NAMALWA (cell line): ENCODE measurements around the gene NECTIN3.

Source experiments
- DNase-seq: peaks from one replicate; pipeline ENCODE4 v3.0.0-alpha.2; 2015; ENCODE audit warnings: low spot score

NECTIN3 gene

DNA sequence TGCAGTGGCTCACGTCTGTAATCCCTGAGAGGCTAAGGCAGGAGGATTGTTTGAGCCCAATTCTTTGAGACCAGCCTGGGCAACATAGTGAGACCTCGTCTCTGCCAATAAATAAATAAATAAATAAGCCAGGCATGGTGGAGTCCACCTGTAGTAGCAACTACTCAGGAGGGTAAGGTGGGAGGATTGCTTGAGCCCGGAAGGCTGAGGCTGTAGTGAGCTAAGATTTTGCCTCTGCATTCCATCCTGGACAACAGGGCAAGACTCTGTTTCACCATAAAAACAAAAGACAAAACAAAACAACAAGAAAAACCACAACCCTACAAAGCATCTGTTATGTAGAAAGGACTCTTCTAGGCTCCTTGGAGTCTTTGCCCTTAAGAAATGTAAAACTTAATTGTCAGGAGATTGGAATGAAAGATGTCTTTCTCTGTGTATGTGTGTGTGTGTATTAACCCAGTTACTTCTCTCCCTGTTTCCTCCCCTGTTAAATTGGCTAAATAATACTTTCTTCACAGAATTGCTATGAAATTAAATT, 9.5 kb downstream of the NECTIN3 start:
- DNase-seq, result no peak

DNA sequence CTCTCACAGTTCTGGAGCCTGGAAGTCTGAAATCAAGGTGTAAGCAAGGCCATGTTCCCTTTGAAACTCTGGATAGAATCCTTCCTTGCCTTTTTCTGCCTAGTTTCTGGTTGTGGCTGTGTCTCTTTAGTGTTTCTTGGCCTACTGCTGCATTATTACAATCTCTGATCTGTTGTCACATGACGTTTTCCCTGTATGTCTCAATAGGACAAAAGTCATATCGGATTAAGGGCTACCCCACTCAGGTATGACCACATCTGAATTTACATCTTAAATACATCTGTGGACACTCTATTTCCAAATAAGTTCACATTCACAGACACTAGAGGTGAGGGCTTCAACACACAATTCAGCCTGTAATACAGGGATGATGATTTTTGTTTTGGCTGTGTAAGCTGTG, 13.3 kb downstream of the NECTIN3 start:
- no peak for DNase-seq

DNA sequence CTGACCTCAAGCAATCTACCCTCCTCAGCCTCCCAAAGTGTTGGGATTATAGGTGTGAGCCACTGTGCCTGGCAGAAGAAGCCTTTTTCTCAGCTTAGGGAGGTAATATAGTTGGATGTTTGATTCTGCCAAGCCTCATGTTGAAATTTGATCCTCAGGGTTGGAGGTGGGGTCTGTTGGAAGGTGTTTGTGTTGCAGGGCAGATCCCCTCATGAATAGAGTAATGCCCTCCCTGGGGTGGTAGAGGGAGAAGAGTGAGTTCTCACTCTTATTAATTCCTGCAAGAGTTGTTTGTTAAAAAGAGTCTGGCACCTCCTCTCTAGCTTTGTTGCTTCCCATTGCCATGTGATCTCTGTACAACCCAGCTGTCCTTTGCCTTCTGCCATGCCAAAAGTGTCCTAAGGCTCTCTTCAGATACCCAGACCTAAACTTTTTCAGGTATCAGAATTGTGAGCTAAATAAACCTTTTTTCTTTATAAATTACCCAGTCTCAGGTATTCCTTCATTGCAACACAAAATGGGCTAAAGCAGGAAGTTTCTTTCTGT, 16.4 kb downstream of the NECTIN3 start:
- no peak for DNase-seq

DNA sequence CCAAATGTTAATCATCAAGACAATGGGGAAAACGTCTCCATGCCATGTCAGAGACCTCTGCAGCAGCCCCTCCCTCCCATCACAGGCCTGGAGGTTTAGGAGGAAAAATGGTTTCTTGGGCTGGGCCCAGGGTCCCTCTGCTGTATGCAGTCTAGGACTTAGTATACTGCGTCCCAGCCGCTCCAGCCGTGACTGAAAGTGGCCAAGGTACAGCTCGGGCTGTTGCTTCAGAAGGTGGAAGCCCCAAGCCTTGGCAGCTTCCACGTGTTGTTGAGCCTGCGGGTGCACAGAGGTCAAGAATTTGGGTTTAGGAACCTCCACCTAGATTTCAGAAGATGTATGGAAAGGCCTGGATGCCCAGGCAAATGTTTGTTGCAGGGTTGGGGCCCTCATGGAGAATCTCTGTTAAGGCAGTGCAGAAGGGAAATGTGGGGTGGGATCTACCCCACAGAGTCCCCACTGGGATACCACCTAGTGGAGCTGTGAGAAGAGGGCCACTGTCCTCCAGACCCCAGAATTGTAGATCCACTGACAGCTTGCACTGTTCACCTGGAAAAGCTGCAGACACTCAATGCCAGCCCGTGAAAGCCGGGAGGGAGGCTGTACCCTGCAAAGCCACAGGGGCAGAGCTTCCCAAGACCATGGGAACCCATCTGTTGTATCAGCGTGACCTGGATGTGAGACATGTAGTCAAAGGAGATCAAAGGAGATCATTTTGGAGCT, 25.0 kb downstream of the NECTIN3 start:
- no peak for DNase-seq

DNA sequence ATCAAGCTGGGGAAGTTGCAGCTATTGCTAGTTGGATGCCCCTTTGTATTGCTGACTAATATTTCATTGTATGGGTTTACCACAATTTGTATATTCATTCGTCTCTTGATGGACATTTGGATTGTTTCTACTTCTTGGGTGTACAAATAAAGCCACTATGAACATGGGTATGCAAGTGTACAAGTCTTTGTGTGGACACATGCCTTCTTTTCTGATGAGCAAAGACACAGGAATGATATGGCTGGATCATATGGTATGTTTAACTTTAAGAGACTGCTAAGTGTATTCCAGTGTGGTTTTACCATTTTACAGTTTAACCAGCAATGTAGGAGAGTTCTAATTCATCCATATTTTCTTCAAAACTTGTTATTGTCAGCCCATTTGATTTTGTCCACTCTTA, 32.2 kb downstream of the NECTIN3 start:
- DNase-seq, result no peak

DNA sequence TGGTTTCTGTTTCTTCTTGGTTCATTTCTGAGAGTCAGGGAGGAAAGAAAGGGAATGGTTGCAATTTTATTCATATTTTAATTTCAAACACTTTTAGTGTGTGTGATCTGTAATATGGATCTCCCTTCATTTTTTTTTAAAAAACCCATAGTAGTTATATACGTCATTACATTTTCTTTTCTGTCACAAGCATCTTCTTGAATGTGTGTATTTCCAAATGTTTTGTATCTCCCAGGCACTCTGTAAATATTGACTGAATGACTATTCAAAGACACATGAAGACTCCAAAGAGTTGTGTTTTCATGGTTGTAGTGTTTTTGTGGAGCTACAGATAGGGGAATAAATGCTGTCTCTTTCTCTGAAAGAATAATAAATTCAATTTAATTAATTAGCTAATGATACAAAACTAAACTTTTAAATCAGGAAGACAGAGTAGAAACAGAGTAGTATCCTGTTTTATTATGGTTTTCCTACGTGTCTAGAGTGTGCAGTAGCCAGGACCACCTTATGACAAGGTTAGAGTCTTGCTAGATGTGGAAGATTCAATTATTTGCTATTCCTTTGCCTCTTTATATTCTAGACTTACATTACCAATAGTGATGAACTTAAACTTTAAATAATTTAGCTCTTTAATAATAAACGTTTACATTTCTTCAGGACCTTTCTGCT, 35.5 kb downstream of the NECTIN3 start:
- DNase-seq, result no peak

DNA sequence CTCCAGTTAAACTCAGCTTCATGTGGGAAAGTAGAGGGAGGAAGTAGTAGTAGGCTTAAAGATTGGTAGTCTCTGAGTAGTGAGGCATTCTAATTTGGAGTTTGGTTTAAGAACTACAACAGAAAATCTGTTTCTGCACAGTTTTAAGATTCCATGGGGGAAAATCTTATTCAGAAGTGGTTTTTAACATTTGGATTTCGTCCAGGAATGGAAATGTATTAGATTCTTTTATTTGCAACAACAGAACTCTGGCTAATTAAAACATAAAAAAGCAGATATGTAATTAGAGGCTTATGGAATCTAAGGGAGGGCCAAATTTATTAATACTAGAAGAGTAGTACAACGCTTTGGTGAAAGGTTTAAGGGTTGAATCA, 36.0 kb downstream of the NECTIN3 start:
- no peak for DNase-seq

DNA sequence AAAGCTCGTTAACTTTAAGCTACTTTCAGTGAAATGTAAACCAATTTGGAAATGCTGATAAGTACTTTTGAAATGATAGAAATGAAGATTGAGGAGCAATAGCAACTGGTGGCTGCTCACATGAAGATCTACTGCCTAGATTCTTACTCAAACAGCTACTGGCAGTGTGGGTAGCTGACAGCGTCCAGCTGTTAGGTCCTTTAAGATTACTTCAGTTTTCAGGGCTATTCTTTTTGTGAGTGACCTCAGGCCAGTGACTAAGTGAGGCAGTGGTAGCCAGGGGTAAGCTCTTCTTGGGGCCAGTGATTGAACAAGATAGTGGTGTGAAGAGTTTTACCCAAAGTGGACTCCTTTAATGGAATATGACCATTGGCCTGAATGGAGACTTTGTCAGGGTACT, 41.3 kb downstream of the NECTIN3 start:
- no peak for DNase-seq

DNA sequence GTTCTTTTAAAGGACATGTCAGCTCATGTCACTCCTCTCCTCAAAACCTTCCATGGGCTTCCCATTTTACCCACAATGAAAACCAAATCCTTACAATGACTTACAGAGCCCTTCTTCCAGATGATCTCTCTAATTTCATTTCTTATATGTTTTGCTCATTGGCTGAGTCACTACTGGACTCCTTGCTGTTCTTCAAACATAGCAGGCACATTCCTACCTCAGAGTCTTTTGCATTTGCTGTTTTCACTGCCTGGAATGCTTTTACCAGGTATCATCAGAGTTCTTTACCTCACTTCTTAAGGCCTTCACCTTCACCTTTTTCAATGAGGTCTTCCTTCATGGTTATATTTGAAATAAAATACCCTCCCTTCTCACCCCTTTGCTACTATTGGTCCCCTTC, 57.3 kb downstream of the NECTIN3 start:
- no peak for DNase-seq

DNA sequence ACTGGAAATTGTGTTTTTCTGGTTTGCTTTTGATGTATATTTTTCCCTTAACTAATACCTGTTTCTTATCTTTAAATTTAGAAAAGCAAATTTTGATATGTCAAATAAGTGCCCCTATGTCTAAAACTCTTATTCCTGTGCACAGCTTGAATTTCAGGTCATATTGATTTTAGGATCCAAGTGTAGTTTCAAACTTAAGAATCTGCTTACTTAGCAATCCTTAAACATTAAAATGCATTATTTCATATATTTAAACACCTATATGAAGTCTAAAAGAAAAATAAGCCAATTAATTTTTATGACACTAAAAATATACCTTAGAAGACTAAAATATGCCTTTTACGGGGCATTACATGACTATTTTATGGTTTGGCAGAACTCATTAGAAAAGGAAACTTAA, 59.2 kb downstream of the NECTIN3 start:
- no peak for DNase-seq

DNA sequence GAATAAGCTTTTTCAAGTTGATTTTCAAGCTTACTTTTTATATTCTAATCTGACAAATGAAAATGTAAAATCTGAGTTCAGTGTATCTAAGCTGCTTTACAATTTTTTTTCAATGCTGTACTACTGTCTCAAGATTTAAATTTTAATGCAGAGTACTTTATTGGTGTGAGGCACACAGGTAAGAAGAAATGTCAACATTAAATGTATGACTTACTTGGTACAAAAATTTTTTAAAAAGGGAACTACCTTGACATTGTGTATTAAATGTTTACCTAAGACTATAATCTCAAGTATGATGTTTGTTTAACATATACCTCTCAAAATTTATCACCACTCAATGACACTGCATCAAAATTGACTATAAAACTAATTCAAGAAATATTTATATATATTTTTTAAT, 62.7 kb downstream of the NECTIN3 start:
- DNase-seq, result no peak

DNA sequence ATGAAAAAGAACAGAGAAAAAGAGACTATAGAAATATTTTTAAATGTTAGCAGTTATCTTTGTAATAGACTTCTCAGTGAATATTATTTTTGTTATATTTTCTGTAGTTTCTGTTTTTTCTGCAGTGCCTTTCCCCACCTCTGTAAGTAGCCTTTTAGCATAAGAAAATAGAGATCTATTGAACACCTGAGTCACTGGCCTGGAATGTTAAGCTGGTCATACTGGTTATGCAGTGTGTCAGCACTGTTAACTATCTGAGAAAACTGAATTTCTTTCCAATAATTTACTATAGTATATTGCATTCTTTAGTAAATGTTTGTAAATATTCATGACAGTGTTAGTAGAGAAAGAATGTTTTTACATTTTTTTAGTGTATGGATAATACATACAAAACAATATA, 79.8 kb downstream of the NECTIN3 start:
- no peak for DNase-seq

DNA sequence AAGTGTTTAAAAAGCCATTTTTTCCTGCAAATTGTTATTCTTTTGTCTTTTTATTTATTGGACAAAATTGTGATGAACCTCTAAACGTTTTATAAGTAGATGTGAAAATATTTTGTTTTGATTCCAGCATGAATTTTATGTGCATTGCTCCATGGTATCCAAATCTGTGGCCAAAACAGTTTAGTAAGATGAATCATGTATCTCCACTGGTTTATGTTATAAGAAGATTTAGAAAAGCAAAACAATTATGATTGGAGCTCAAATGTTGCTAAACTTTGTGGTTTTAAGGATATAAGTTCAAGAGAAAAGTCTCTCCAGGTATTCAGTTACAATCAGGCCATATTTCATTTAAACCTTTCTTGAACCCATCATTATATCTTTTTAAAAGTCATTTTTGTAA, 80.9 kb downstream of the NECTIN3 start:
- no peak for DNase-seq

DNA sequence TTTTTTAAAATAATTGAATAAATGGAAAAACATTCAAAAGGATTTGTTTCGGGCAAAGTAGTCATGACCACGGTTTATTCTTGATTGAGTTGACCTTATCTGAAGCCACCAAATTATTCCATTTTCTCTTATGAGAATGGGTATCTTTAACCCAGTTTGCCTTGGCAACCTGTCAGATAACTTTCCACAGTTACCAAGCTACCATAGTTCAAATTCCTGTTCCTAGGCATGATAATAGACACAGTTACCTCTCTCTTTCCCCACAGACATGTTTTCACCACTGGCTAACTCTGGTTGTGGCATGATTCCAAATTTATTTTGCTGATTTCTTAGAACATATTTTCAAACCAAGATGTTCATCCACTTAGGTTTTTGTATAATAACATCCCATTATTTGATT, 84.9 kb downstream of the NECTIN3 start:
- DNase-seq, result no peak

DNA sequence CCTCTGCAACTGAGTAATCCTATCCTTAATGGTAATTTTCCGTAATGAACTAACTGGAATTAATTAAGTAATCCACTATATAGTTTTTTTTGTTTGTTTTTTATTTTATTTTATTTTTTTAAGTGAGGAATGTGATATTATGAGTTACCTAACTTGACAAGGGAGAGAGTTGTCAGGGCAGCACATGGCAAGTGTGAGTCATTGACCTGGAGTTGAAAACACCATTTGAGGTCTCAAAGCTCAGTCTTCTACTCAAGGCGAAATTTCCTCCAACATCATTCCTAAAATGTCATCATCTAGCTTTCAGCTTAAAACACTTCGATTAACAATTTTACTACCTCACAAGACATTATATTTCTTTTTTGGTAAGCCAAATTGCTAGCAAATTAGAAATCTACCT, 87.8 kb downstream of the NECTIN3 start:
- no peak for DNase-seq

DNA sequence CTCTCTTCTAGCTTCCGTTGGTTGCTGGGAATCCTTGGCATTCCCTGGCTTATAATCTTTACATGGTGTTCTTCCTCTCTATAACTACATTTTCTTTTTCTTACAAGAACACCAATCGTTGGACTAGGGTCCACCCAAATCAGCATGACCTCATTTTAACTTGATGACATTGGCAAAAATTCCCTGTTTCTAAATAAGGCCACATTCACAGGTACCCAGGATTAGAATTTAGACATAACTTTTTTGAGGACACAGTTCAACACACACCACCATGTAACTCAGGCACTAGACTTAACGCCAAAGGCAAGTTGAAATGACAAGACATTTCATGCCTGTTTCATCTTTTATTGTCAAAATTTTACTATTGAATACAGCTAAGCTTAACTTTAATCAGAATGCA, 93.0 kb downstream of the NECTIN3 start:
- DNase-seq, result no peak

DNA sequence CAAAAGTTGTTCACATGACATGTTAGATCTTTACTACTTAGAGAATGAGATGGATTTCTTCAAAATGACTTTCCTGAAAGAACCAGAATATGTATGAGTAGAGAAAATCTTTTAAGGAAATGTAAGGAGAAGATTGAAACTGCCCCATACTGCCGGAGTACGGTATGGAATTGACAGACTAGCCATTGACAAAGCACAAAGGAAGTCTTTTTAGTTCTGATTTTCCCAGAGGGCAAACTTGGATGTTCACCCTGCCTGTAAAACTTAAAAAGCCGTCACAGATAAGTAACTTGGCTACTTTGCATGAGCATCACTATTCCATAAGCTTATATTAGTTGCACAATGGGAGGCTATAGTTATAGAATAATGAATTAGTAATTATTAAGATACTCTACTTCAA, 93.8 kb downstream of the NECTIN3 start:
- DNase-seq, result no peak

DNA sequence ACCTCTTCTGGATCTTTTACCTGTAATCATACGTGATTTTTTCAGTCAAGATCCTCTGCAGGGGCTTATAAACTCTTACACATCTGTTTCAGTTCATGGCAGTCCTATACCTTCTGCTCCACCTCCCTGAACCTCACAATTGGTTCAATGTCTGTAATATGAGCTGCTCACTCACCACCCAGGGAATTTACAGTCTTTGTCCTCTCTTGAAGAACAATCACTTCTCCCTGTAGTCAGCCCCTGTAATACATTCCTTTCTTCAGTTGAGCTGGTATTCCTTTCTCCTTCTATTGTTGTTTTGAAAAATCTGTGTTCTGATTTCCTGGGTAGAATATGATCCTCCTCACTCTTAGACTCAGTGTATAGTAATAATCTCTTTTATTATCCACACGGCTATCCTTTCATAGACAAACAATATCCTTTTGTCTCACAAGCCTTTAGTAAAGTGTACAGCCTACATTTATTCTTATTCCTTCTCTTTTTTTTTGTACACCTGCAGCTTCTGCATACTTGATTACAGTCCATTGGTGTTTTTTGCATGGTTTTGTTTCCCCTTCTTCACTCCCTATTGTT, 101.8 kb downstream of the NECTIN3 start:
- DNase-seq, result no peak

DNA sequence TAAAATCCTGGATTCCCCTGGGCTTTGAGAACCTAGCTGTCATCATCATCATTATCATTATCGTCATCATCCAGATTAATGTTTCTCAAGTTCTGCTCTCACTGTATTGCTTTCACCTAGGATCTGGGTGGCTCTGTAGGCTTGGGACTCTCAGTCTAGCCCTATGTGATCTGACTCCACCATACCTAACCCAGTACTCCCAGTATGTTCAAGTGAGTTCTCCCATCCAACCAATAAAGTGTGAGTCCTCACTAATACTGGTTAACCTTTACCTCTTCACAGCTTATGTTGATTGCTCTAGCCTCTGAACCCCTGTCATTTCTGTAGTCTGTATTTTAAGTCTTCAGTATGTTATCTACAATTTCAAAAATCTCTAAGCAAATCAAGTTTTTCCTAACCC, 102.3 kb downstream of the NECTIN3 start:
- DNase-seq, result no peak

DNA sequence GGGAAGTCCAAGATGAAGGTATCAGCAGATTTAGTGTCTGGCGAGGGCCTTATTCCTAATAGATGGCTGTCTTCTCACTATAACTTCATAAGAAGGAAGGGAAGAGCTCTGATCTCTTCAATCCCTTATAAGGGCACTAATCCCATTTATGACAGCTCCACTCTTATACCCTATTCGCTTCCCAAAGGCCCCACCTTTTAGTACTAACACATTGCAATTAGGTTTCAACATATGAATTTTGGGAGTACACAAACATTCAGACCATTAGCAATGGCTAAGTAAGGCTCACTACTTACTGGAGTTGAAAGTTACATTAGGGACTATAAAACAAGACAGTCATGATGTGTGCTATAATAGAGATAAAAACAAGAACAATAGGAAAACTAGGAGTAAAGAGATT, 118.9 kb downstream of the NECTIN3 start:
- no peak for DNase-seq

DNA sequence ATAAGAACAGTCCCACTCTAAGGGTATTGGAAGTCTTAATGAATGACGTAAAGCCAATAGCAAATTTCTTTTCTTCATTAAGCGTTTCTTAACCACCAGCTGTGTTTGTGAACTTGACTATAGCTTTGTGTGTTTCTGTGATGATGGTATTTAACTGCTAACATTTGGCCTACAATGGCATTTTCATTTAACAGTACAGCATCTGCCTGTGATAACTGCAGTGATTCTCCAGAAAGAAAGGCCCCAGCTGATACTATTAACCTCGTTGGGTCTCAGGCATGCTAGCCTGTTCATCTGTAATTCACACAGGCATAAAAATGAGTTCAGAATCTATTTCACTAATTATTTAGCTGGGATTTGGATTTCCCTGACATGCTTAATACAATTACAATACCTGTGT, 121.9 kb downstream of the NECTIN3 start:
- DNase-seq, result no peak

DNA sequence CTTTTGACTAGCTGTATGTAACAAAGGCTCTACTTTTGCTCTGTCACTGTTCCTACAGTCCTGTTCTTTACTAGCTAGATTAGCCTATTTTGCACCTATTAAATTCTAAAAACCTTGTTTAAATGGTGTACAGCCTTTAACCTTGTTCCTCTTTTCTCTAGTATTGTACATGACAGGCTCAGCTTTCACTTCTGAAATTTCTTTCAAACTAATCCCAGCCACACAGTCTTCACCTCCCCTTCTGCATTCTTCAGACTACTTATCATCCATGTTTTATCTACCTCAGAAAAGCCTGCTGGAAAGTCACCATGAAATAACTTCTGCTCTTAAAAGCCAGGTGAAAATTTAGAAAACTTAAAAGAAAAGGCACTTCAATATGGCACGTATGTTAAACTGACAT, 122.4 kb downstream of the NECTIN3 start:
- no peak for DNase-seq

DNA sequence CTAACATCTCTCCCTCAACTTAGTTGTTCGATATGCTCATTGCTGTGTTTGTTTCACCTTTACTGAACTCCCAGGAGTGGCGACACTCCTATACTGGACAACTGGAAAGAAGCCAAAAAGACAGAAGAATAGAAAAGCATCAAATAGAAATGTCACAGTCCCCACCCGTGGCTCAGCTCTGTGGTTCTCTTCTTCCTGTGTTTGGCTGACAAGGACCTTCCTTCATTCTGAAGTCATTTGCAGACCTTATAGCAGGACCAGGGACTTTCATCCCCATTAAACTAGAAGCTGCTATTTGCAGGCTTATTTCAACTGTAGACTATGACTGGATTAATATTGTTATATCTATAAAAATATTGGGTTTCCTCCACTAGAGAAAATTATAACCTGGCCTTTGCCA, 125.9 kb downstream of the NECTIN3 start:
- no peak for DNase-seq
